HG03342 (cell line): Measurements from ENCODE around the gene NAA10.
A peak's percentile ranks its signal among the peaks of the same experiment; 100 is the strongest.

Source experiments
- ATAC-seq: cut with Tn5 transposase; IDR thresholded peaks from one replicate; pipeline ENCODE4 v1.9.1; 2021; ENCODE audit warnings: mild to moderate bottlenecking, moderate library complexity; ENCODE audit not compliant: unreplicated experiment

The NAA10 gene

DNA sequence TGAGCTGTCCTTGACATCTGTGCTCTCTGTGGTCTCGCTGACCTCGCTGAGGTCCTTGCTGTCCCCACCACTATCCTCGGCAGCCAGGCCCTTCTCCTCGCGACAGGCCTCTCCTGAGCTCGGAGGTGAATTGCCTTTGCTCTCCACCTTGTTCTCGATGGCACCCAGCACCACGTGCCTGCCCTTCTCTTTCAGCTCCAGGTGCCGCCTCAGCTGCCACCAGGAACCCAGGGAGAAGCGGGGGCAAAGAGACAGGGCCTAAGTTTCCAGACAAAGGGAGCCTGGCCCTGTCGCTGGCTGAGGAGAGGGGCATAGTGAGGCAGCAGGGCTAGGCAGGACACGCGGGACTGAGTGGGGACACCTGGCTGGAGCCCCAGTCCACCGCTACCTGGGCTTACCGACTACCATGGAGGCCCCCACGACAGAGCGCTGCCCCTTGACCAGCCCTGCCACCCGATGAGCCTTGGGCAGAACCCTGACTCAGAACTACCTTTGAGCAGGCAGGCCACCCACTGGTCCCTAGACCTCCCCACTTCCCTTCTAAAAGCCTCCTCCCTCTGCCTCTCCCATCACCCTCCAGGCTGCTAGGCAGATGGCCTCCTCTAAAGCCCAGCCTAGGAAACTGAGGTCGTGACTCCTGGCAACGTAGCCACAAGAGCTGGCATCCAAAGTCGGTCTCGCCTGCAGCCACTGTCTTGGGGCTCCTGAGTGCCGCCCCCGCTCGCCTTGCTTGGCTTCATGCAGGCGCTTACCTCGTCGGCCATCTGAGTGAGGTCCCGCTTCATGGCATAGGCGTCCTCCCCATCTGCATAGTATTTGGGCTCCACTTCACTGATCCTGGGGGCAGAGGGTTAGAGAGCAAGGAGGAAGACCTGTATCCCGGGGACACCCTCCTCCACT lies 4.6 kb downstream of the NAA10 start:
- ATAC-seq = no peak

DNA sequence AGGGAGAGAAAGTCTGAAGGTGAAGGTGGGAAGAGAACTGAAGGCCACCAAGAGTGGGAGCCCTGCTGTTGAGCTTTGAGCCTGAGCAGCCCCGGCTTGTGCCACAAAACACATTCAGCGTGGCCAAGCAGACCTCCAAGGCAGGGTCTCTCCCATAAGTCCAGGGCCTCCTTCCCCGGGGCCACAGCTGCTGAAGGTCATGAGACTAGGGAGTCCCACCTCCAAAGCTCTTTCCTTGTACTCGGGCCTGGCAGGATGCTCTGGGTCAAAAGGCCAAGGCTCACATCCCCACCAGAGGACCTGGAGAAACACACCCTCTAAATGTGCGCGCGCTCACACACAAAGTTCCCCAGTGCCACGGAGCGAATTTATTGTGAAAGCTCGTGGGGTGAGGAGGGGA lies 5.3 kb downstream of the NAA10 start:
- no peak for ATAC-seq

DNA sequence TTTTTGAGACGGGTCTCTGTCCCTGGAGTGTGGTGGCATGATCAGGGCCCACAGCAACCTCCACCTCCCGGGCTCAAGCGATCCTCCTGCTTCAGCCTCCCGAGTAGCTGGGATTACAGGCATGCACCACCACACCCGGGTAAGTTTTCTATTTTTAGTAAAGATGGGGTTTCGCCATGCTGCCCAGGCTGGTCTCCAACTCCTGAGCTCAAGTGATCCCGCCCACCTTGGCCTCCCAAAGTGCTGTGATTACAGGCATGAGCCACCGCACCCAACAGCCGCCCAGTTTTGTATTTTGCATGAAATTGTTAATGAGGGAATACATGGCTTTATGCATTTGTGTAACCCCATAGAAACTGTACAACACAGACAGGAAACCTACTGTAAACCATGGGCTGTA lies 6.0 kb downstream of the NAA10 start:
- ATAC-seq = no peak

GRCh38 chrX:153927922-153928760 lies 6.7 kb downstream of the NAA10 start:
- peak; percentile 60 for ATAC-seq

DNA sequence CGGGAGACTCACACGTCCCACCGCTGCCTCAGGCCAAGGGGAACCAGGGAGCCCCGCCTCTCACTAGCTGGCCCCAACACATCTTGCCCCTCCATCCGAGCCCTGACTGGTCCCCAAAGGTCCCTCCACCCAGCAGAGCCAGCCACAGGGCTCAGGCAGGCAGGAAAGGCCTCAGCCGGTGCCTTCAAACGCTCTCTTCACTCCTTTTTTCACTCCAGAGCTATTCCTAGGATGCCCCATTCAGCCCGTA lies 7.2 kb downstream of the NAA10 start:
- no peak for ATAC-seq

GRCh38 chrX:153926858-153927671 lies 7.8 kb downstream of the NAA10 start:
- ATAC-seq = peak; percentile 67

- ATAC-seq = peak; percentile 0
Observed at GRCh38 chrX:153926552-153926857, 8.3 kb downstream of the NAA10 start.

GRCh38 chrX:153925739-153926551 lies 8.9 kb downstream of the NAA10 start, which contains the start of gene ARHGAP4:
Gene ARHGAP4, minus strand, starts transcription at chrX:153926264. Its CDS starts 62 bp downstream, at chrX:153926202.
- ATAC-seq = peak; percentile 1

GRCh38 chrX:153925387-153925738 lies 9.5 kb downstream of the NAA10 start:
- ATAC-seq = no peak

- ATAC-seq = no peak
Observed at GRCh38 chrX:153924149-153924861, 10.5 kb downstream of the NAA10 start.

DNA sequence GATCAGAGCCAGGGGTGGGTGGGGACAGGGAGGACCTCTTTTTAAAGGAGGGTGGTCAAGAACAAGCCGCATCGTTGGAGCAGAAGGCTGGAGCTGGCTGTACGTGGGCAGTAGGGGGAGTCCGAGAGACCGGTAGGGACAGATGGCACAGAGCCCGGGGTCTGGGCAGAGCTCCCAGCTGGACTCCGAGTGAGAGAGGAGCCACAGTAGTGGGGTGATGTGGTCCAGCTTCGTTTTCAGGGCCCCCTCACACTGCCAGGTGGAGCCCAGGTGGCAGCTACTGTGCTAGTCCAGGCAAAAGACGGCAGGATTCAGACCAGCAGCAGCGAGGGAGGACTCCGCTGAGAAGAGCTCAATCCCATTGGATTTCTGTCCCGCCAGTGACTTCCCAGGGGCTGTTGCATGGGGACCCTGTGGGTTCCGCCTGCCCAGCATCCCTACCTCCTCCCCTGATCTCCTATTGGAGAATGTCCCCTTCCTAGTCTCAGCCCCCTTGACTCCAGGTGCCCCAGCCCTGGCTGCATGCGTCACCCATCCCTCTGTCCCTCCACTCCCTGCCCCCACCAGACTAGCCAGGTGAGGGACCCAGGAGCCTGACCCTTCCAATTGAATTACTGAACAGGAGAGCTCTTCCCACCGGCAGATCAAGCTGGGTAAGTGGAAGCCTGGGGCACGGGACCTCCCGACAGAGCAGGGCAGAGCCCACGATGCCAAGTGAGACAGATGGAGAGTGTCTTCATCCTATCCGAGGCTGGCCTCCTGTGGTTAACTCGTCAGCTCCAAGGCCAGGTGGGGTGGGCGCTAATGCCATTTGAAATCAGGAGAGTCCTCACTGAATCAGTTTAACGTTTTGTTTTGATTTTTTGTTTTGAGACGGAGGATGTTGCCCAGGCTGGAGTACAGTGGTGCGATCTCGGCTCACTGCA lies 11.6 kb downstream of the NAA10 start:
- no peak for ATAC-seq

DNA sequence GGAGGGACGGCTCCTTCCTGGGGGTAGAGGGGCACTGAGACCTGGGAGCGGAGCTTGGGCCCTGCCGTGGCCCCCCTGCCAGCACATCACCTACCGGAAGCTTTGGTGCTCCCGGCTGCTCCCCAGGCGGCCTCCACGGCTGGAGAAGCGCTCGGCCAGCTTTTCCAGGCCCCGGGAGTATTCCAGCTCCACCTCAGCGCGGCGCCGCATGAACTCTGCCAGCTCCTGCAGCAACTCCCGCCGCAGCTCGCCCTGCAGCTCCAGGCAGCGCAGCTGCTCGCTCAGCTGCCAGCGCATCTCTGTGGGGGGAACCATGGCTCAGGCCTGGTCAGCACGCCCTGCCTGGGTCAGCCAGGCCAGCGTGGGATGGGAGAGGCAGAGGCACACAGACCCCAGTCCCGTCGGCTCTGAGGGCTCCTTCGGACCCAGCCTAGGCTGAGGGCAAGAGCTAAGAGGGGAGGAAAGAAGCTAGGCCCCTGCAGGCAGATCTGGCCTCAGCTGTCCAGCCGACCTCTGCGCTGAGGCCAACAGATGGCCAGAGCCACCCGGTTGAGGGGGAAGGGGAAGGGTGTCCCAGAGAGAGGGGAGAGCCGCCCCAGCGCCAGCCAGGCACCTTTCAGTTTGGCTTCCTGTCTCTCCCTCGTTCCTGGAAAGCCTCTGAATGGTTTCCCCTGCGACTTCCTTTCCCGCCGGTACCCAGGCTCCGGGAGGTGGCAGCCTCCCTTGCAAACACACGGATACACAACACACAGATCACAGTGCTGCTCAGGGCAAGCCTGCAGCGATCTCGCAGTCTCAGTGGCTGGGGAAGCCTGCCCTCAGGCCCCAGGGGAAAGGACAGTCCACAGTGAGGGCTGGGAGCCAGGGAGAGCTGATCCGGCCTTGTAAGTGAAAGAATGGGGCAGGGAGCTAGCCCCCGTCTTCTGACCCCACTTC lies 13.1 kb downstream of the NAA10 start:
- ATAC-seq = no peak

GRCh38 chrX:153921070-153921469 lies 13.8 kb downstream of the NAA10 start:
- ATAC-seq = no peak

DNA sequence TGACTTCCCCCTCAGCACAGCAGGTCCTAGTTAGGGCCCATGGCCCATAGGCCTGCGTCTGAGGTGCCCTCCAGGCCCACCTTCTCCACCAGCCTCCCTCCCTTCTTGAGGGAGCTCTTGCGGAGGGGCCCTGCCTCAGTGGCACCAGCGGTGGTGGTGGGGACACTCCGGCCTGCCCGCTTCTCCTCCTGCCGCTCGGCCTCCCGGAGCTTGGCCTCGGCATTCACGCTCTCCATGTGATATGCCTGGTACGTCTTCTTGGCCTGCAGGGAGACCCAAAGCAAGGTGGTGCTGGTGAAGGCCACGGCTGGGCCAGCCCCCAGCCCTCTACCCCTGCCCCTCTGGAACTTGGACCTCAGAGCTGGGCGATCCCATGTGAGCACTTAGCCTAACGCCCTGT lies 14.3 kb downstream of the NAA10 start:
- no peak for ATAC-seq

DNA sequence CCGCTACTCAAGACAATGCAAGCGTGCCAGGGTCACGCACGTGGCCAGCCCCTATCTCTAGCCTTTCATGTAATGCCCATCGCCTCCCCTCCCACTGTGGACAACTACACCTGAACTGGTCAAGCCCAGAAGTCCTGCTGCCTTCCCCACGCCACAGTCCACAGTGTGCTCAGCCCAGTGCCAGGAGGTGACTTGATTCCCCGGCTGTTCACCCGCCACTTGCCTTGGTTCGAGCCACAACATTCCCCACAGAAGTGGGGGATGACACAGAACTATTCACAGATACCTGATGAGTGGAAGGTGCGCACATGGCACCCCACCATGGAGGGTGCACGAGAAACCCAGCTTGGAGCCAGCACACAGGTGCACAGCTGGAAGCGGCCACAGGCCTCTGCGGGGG lies 15.6 kb downstream of the NAA10 start:
- no peak for ATAC-seq

GRCh38 chrX:153917869-153918268 lies 17.0 kb downstream of the NAA10 start:
- ATAC-seq = no peak

GRCh38 chrX:153913701-153914100 lies 21.1 kb downstream of the NAA10 start:
- ATAC-seq = no peak

GRCh38 chrX:153913211-153913610 lies 21.6 kb downstream of the NAA10 start:
- ATAC-seq = no peak
